ENCODE data around the gene MAGEB17. TPM values are rescaled to one million over a fixed set of nuclear protein-coding genes. Genes with fewer than 3 reads are reported as not detected.

MAGEB17 gene
- total RNA-seq, 1 donor from 2014 or later, result not detected

- FAIRE-seq, result no peak
Observed at GRCh38 chrX:16205840-16206239, 38.6 kb downstream of the MAGEB17 start.

DNA sequence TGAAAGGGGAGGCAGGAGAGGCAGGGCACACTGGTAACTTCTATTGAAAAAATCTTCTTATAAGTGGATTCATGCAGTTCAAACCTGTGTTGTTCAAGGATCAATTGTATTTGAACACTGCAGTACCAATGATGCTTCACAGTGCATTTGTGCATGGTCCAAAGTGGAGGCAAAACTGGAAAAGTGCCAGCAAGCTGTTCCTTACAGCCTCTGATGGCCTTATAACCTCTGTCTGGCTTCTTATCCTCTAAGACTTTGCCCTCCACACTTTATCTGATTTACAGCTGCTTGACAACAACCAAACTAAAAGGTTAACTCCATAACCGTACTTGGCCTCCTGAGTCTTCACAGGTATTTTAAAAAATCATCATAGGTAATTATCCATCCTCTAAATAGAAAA lies 40.4 kb downstream of the MAGEB17 start:
- DNase-seq (ENCODE audit: low spot score in 2 of 2) (no peak), FAIRE-seq (no peak)

More at GRCh38 chrX:16205840-16206239, 38.6 kb downstream of the MAGEB17 start:
- no peak for DNase-seq (ENCODE audit: low spot score in 2 of 2)

DNA sequence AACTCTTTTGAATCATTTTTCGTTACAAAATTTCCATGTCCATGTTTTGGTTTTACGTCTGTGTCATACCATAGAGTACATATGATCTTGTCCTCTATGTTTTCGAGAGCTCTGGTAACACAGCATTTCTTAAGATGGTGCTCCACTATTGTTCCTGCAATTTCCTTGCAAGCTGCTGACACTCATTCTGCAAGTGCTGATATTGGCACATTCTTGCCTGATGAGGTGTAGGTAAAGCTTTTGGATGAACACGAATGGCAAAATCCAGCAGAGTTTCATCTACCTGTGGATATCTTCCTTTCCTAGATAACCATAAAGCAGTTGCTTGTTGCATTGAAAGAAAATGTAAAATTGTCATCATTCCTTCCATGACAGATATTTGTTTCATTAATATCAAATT lies 41.3 kb downstream of the MAGEB17 start:
- DNase-seq (ENCODE audit: low spot score in 2 of 2) (no peak), FAIRE-seq (no peak)

DNA sequence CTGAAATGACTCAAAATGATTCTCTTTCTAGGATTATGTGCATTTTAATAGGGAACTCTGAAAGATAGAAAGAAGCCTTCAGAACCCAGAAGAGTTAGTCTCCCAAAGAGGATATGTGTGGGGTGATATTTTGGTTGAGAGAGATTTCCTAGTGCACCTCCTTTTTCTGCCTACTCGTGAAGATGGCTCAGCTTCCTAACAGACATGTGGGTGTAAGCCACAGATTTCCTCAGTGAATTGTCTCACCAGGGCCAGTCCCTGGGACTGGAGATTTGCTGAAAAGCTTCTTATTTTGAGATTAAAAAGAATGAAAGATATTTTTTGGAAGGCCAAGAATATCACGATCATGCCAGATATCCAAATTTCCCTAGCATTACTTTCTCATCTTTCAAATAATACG lies 42.8 kb downstream of the MAGEB17 start:
- no peak for FAIRE-seq
- no peak for DNase-seq (ENCODE audit: low spot score in 2 of 2)

GRCh38 chrX:16212024-16212423 lies 44.7 kb downstream of the MAGEB17 start:
- FAIRE-seq (no peak), DNase-seq (ENCODE audit: low spot score in 2 of 2) (no peak)

- no peak for DNase-seq (ENCODE audit: low spot score in 2 of 2)
- FAIRE-seq, result no peak
Observed at GRCh38 chrX:16212436-16212835, 45.2 kb downstream of the MAGEB17 start.

DNA sequence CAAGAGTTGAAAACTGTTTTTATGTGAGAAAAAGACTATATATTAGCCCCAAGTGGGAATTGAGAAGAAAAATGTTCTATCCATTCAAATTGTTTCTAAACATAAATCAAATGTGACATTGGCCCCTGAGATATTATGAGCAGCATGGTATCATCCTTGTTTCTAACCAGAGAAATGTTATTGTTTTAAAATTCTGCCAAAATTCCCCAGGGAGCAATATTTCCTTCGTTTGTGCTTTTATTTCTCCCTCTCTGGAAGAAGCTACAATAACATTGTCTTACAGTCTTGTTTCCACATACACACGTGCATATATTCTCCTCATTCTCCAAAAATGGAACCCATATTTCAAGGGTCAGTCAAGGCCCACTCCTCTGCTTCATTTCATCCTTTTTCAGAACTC lies 46.7 kb downstream of the MAGEB17 start:
- no peak for DNase-seq (ENCODE audit: low spot score in 2 of 2)
- FAIRE-seq, result no peak

- no peak for DNase-seq (ENCODE audit: low spot score in 2 of 2)
- FAIRE-seq, result no peak
Observed at GRCh38 chrX:16215660-16216059, 48.4 kb downstream of the MAGEB17 start.

Other genes starting within 250 kb of the MAGEB17 start
- gene GRPR, start 43.9 kb upstream of the MAGEB17 start, total RNA-seq, result 0.41 TPM